ENCODE results near the gene SETD1B. TPM values are rescaled to one million over a fixed set of nuclear protein-coding genes. Genes with fewer than 3 reads are reported as not detected.
A peak's percentile ranks its signal among the peaks of the same experiment; 100 is the strongest.

SETD1B gene
- total RNA-seq, 1 experiment from 2014 or later: 23.8 TPM

DNA sequence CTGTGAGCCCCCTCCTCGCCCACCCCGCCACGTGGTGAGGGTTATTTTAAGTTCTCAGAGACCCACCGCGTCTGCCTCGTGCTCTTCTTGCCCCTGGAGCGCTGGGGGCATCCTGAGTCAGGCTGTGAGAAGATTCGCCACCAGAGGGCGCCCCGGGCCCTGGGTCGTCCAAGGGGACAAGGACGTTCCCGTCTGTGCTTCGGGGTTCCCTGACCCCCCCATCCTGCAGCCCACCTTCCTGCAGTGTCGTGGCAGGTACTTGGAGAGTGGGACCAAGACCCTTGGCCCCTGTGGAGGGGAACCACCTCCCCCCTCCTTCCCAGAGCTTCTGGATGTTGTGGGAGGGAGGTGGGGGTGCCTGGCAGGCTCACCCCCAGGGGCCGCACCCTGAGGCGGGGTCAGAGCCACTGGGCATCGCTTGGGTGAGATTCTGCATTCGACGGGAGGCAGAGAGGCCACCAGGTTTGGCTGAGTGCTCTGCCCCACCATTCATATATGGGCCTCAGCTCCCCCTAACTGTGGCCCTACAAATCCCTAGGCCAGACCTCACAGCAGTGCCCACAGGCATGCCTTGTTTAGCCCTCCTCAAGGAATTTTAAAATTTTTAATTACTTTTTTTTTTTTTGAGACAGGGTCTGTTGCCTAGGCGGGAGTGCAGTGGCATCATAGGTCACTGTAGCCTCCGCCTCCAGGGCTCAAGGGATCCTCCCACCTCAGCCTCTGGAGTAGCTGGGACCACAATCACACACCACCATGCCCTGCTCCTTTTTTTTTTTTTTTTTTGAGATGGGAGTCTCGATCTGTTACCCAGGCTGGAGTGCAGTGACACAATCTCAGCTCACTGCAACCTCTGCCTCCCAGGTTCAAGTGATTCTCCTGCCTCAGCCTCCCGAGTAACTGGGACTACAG is 27.4 kb upstream of the SETD1B start:
- POLR2A ChIA-PET (ENCODE audit: low non-redundant PET): interaction anchor here (0.7 kb wide), 1 partner anchor 112 kb away, joined by 6 read pairs; no protein-coding TSS in a partner anchor
- TF ChIP-seq EZH2 (IDR thresholded peaks at IDR 0.05; ENCODE audit: borderline replicate concordance, low read depth, low read length, poor library complexity, severe bottlenecking): no peak
- TF ChIP-seq, protein P1, sequence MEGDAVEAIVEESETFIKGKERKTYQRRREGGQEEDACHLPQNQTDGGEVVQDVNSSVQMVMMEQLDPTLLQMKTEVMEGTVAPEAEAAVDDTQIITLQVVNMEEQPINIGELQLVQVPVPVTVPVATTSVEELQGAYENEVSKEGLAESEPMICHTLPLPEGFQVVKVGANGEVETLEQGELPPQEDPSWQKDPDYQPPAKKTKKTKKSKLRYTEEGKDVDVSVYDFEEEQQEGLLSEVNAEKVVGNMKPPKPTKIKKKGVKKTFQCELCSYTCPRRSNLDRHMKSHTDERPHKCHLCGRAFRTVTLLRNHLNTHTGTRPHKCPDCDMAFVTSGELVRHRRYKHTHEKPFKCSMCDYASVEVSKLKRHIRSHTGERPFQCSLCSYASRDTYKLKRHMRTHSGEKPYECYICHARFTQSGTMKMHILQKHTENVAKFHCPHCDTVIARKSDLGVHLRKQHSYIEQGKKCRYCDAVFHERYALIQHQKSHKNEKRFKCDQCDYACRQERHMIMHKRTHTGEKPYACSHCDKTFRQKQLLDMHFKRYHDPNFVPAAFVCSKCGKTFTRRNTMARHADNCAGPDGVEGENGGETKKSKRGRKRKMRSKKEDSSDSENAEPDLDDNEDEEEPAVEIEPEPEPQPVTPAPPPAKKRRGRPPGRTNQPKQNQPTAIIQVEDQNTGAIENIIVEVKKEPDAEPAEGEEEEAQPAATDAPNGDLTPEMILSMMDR (conservative IDR thresholded peaks at IDR 0.05; ENCODE audit: low read depth, low read length): peak; percentile 94
- CTCF ChIA-PET: interaction anchor here (0.6 to 1.7 kb wide), 6 partner anchors 12 to 111 kb away, joined by 3 to 6 read pairs (median 4); partner anchors contain the start of gene RHOF
- Histone ChIP-seq H3K4me1 (ENCODE audit: insufficient read depth, low read length, poor library complexity, severe bottlenecking) (peaks cover 4% of the 10 kb centered on the region), H3K36me3 (ENCODE audit: insufficient read depth, low read length, poor library complexity, severe bottlenecking) (peaks cover 4% of the 10 kb centered on the region), H3K4me3 (ENCODE audit: low read depth, low read length, poor library complexity, severe bottlenecking) (no peak overlapping the region), H3K27ac (ENCODE audit: low read depth, low read length, poor library complexity, severe bottlenecking) (no peak overlapping the region), H3K27me3 (replicated peaks; ENCODE audit: insufficient read depth, low read depth, low read length, poor library complexity) (no peaks in the 10 kb centered on the region), H3K9me3 (ENCODE audit: low read depth, low read length, poor library complexity, severe bottlenecking) (no peaks in the 10 kb centered on the region)
- DNase-seq (ENCODE audit: low spot score): peak; percentile 80
- no TSS peak for BruUV-seq (replicated peaks)
- intact Hi-C loops (cut with micrococcal nuclease; ENCODE audit: unreplicated experiment): loop anchor here (10.0 kb wide), 1 partner anchor 222 kb away; no protein-coding TSS in a partner anchor

DNA sequence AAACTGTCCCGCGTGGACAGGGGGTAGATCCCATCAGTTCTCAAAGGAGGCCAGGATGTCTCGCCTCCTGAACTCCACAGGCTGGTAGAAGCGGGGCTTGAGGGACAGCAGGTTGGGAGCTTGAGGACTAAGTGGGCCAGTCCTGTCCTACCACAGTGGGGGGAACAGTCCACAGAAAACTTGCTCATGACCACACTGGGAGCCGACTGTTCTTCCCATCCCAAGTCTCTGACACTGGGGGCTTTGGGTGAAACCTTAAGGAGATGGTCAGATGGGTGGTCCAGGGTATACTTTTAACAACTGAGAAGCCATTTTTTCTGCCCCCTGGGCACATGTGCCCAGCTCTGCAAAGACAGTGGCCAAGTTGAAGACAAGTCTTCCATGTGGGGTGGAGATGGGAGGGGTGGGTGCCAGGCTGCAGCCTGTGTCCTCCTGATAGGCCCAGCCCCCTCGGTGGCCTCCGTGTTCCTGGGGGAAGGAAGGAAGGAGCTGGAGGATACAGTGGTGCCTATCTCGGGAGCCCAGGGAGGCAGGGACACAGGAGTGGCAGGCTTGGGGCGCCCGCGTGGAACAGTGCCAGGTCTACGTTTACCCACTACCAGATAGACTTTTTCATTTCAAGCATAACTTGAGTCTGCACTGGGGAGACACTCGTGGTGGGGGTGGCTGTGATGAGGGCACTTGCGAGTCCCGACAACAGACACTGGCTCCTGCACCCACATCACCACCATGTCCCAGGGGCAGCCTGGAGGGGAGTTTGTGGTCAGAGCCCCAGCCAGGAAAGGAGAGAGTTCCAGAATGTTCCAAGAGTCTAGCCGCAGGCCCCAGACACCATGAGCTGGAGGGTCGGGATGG is 25.0 kb upstream of the SETD1B start:
- DNase-seq (ENCODE audit: low spot score): no peak
- Histone ChIP-seq H3K27me3 (replicated peaks; ENCODE audit: insufficient read depth, low read depth, low read length, poor library complexity) (no peaks in the 10 kb centered on the region), H3K9me3 (ENCODE audit: low read depth, low read length, poor library complexity, severe bottlenecking) (no peaks in the 10 kb centered on the region), H3K36me3 (ENCODE audit: insufficient read depth, low read length, poor library complexity, severe bottlenecking) (peaks cover 4% of the 10 kb centered on the region), H3K4me3 (ENCODE audit: low read depth, low read length, poor library complexity, severe bottlenecking) (no peak overlapping the region), H3K4me1 (ENCODE audit: insufficient read depth, low read length, poor library complexity, severe bottlenecking) (peaks cover 15% of the 10 kb centered on the region), H3K27ac (ENCODE audit: low read depth, low read length, poor library complexity, severe bottlenecking) (no peak overlapping the region)
- ChIA-PET POLR2A (ENCODE audit: low non-redundant PET) (no interaction called here), CTCF (interaction anchor here (0.7 kb wide), 1 partner anchor 64 kb away, joined by 4 read pairs; no protein-coding TSS in a partner anchor)
- intact Hi-C loops (cut with micrococcal nuclease; ENCODE audit: unreplicated experiment): loop anchor here (10.0 kb wide), 1 partner anchor 224 kb away; no protein-coding TSS in a partner anchor
- TF ChIP-seq, protein P1 (conservative IDR thresholded peaks at IDR 0.05; ENCODE audit: low read depth, low read length): no peak
- TF ChIP-seq EZH2 (IDR thresholded peaks at IDR 0.05; ENCODE audit: borderline replicate concordance, low read depth, low read length, poor library complexity, severe bottlenecking): no peak
- BruUV-seq (replicated peaks): no TSS peak

DNA sequence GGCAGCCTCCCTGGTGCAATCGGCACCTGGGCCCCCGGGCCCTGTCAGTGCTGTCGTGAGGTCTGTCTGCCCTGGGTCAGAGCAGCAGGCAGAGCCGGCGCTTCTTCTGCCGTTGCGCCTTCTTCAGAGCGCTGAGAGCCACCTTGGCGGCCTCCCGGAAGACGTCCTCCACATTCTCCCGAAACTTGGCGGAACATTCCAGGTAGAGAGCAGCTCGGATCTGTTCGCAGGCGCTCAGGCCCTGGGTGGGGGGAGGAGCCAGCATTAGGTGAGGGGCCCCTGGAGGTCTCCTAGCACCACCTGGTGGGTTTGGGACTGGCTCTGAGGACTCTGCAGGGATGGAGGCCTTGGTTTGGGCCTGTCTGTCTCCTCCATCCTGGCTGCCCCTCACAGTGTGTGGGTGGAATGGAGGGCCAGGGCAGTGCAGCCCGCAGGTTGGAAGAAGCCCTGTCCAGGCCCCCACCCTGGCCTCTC is 24.4 kb upstream of the SETD1B start:
- no peaks in the 10 kb centered on the region for H3K9me3 ChIP-seq (ENCODE audit: low read depth, low read length, poor library complexity, severe bottlenecking)
- H3K4me1 ChIP-seq (ENCODE audit: insufficient read depth, low read length, poor library complexity, severe bottlenecking): peaks cover 15% of the 10 kb centered on the region
- H3K27me3 ChIP-seq (replicated peaks; ENCODE audit: insufficient read depth, low read depth, low read length, poor library complexity): no peaks in the 10 kb centered on the region
- TF ChIP-seq EZH2 (IDR thresholded peaks at IDR 0.05; ENCODE audit: borderline replicate concordance, low read depth, low read length, poor library complexity, severe bottlenecking): no peak
- TF ChIP-seq, protein P1 (conservative IDR thresholded peaks at IDR 0.05; ENCODE audit: low read depth, low read length): no peak
- POLR2A ChIA-PET (ENCODE audit: low non-redundant PET): no interaction called here
- no TSS peak for BruUV-seq (replicated peaks)
- intact Hi-C loops (cut with micrococcal nuclease; ENCODE audit: unreplicated experiment): loop anchor here (10.0 kb wide), 1 partner anchor 225 kb away; no protein-coding TSS in a partner anchor
- CTCF ChIA-PET: no interaction called here
- no peak overlapping the region for H3K4me3 ChIP-seq (ENCODE audit: low read depth, low read length, poor library complexity, severe bottlenecking)
- no peak overlapping the region for H3K27ac ChIP-seq (ENCODE audit: low read depth, low read length, poor library complexity, severe bottlenecking)
- no peak for DNase-seq (ENCODE audit: low spot score)
- peaks cover 4% of the 10 kb centered on the region for H3K36me3 ChIP-seq (ENCODE audit: insufficient read depth, low read length, poor library complexity, severe bottlenecking)

Data from A673 (cell line).